OCI-LY1 (cell line): ENCODE results near the gene GPAM.

ENCODE experiments used
- CTCF ChIP-seq: fragments of 200-600 bp; sonication (generic), shearing (Covaris generic); IDR thresholded peaks from 2 replicates; pipeline ENCODE4 v1.5.1; 2017; ENCODE audit warnings: mild to moderate bottlenecking, antibody characterized with exemption, low read length, moderate library complexity, mixed read lengths
- EZH2 ChIP-seq: fragments of 200-600 bp; sonication (generic), shearing (Covaris generic); IDR thresholded peaks from 2 replicates; pipeline ENCODE4 v1.8.0; 2017; ENCODE audit warnings: borderline replicate concordance, mixed run types, mild to moderate bottlenecking, antibody characterized with exemption, low read length, moderate library complexity, mixed read lengths

GRCh38 chr10:112145263-112145662, 38.3 kb downstream of the GPAM start:
- TF ChIP-seq EZH2 (no peak), CTCF (no peak)
